H1 (cell line): ENCODE measurements around the gene CCN6. TPM values are rescaled to one million over a fixed set of nuclear protein-coding genes. Genes with fewer than 3 reads are reported as not detected.

ENCODE experiments used
- CBX8 ChIP-seq: fragments of 300-800, 300-1000 bp; sonication (generic); IDR thresholded peaks from 2 replicates; pipeline ENCODE4 v1.7.1; 2016; ENCODE audit warnings: low read depth, low read length, borderline replicate concordance
- CHD2 ChIP-seq: IDR thresholded peaks from 2 replicates; pipeline ENCODE4 v1.6.1; 2012; ENCODE audit warnings: low read length, improper control_type of control experiment
- KDM1A ChIP-seq: fragments of 200-600, 300-600 bp; sonication (generic); IDR thresholded peaks from 2 replicates; pipeline ENCODE4 v1.7.1; 2016; ENCODE audit warnings: mild to moderate bottlenecking, low read length, borderline replicate concordance
- MAFK ChIP-seq: IDR thresholded peaks from 2 replicates; pipeline ENCODE4 v1.6.1; 2012; ENCODE audit warnings: low read depth, mild to moderate bottlenecking, improper control_type of control experiment, low read length
- SIN3A ChIP-seq, 2 experiments: IDR thresholded peaks in 1 of 2; conservative IDR thresholded peaks in 1 of 2; 2 replicates each; pipeline ENCODE4 v1.6.1; 2011 to 2012; ENCODE audit warnings: low read length in 2 of 2, improper control_type of control experiment in 1 of 2, low read depth in 1 of 2, mild to moderate bottlenecking in 1 of 2
- SIX5 ChIP-seq: IDR thresholded peaks from 2 replicates; pipeline ENCODE4 v1.6.1; 2011; ENCODE audit warnings: mild to moderate bottlenecking, low read depth, low read length
- polyA plus RNA-seq, 7 experiments: library from polyadenylated mRNA; depleted of rRNA in 3 of 7; stranded (reverse) in 5 of 7; unstranded in 2 of 7; fragments of >200 nt in 5 of 7; fragments of 200-250 nt in 2 of 7; gene quantifications; 1 replicate in 5 of 7; 2 replicates in 1 of 7; 4 replicates in 1 of 7; pipeline versions ENCODE4 v1.2.1 to v1.2.3, GENCODE V29; 2011 to 2013; ENCODE audit warnings: missing spikeins in 2 of 7, mixed read lengths in 2 of 7
- total RNA-seq: library from RNA; stranded (reverse); fragmentation: NEBNext Ultra II Directional; extraction: Animal tissue kit (Norgen Biotek cat#: 25700); gene quantifications from 2 replicates; pipeline ENCODE4 v1.2.1, GENCODE V29; 2021

The CCN6 gene
- total and polyA plus RNA-seq, 2 of the 8 experiments (the other 6 are each of a cell fraction or from before 2014, with no cell fraction given) = not detected

- TF ChIP-seq SIX5 (no peak), KDM1A (no peak), SIN3A (conservative IDR thresholded peaks at IDR 0.05 in 1 of 2, IDR thresholded peaks at IDR 0.05 in 1 of 2; ENCODE audit: low read depth in 1 of 2, low read length in 2 of 2) (no peak), CHD2 (no peak), CBX8 (no peak), MAFK (no peak)
Measured at GRCh38 chr6:112081569-112081968, 27.7 kb downstream of the CCN6 start (continued).
